HT-29 (cell line): ENCODE data around the gene SH2D7. TPM values are rescaled to one million over a fixed set of nuclear protein-coding genes. Genes with fewer than 3 reads are reported as not detected.
A peak's percentile ranks its signal among the peaks of the same experiment; 100 is the strongest.

Experiments
- DNase-seq: peaks from one replicate; pipeline ENCODE4 v3.0.0-alpha.2; 2015; ENCODE audit warnings: low spot score
- total RNA-seq: library from RNA; depleted of rRNA; stranded (reverse); fragments of >200 nt; shearing (Covaris generic); gene quantifications from 2 replicates; pipeline ENCODE4 v1.2.3, GENCODE V29; 2014

Gene SH2D7
- total RNA-seq, 1 experiment from 2014 or later, result 0.05 TPM

DNA sequence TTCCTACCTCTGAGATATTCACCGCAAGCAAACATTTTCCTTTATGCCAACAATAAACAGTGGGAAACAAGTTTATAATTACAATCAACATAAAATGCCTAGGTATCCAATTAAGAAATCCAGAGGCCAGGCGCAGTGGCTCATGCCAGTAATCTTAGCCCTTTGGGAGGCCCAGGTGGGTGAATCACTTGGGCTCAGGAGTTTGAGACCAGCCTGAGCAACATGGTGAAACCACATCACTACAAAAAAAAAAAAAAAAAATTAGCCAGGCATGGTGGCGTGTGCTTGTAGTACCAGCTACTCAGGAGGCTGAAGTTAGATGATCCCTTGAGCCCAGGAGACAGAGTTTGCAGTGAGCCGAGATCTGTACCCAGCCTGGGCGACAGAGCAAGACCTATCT, 32.1 kb upstream of the SH2D7 start:
- DNase-seq, result no peak

DNA sequence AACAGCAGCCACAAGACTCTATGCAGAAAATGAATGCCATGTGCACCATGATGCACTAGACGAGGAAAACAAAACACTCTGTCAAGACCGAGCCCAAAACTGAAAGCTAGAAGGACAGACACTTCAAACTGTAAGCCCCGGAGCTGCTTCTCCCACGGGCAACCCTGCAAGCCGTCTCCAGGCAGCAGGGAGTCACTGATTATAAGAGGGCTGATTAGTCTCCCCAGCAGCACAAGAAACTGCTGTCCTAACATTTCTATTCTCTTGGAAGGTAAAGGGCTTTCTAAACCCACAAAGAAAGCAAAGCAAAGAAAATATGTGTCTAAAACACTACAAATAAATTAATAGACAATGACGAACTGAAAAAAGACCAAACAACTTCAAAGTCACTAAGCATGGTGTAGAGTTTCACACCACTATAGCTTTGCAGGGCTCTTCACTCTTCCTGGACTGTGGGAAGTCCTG, 30.4 kb upstream of the SH2D7 start:
- no peak for DNase-seq

DNA sequence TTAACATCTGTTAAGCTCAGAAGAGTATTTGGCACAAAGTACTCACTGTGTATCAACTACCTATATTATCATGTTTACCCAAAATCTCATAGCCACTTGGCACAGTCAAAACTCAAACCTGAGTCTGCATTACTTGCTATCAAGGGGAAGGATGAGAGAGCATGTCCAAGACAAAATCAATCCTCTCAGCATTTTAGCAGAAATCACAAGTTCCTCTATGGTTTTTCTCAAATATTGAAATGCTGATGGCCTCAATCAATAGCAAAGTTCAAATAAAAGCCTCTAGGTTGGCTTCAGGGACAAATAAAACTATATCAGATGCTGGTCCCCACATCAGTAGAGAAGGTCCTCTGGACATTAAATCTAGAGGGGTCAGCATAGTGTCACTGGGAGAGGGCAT, 29.1 kb upstream of the SH2D7 start:
- DNase-seq, result no peak

DNA sequence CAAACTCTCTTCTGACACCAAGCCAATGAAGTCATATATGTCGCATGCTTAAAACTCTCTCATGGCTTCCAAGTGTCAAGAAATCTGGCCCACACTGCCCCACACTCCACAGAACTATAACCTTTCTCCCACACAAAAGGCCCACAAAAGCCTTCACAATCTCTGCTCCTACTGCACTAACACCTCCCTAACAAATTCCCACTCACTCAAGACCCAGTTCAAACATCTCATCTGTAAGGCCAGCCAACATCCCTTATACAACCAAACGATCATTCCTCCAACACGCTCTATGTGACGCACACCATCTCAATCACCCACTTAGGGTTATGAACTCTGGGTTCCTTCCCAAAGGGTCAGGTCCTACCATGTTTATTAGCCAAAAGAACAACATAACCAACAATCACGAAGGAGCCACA, 28.4 kb upstream of the SH2D7 start:
- no peak for DNase-seq

DNA sequence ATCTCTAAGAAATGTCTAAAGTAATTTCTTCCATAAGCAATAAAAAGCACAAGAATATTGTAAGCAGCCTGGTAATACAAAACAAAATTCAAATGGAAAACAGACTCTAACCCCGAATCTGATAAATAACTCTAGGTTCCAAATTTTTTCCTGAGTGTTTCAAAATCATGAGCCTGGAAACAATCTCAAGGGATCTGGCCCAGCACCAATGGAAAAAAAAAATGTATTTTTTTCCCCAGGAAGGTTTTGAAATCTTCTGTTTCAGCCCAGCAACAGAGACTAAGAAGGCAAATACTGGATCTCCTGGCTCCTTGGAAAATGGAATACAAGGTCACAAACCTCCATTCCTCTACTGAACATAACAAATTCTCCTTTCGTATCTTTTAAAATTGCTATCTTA, 27.8 kb upstream of the SH2D7 start:
- no peak for DNase-seq

DNA sequence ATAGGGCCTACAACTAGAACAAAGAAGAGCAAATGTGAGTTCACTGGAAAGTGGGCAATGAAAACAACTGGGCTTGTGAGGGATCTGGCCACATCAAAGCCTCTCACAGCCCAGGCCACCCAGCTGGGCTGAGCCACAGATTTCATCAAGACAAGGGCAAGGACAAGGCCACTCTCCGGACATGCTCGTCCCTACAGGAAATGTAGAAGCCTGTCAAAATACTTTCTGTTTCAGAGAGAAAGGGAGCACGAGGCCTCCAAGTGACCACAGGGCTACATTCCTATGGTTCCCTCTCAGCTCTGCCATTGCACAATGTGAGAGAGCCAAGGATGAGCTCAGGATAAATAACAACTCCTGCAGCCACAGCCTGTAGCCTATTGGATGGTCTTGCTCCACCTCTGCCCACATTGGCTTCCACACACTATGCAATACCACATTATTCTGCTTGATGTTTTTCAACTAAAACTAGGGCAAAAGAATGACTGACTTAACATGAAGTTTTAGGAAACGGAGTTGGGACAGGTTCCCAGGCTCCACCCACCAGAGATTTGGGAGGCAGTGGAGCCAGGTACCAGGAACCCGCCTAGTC, 27.0 kb upstream of the SH2D7 start:
- peak; percentile 83 for DNase-seq

DNA sequence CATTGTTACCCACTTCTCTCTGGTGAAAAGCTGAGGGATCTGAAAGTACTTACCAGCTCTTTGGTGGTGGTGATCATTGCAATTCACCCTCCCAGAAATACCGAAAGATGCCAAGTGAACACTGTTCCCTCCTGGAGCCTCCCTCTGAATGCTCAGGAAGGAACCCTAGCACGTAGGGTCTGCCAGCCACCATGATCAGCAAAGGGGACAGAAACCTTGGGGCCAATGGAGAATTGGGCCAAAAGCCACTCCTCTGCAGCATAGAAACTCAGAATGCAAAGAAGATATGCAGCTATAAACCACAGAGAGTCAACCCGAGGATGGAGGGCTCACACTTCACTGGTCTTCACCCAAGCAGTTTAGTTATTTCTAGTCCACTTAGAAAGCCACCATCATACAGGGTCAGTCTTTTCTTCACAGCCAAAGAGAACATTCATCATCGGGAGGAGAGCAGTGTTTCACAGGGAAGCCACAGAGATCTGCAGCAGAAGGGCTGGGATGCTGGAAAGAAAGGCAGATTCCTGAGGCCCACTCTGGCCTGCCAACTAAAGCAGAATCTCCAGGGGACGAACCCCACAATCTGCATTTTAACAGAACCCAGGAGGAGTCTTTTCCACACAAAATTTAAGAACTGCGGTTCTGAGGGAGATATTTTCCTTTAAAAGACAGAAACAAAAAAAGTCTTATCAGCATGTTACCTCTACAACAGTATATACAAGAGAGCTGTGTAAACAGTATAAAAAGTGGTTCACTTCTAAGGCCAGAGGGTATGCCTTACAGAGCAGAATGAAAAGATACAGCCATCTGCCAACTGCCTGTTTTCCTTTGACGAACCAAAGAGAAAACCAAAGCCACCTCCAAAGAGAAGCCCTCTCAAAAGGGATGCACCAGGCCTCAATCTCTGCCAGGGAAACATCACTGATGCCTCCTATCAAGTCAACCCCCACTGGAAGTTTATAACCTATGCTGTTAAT, 26.1 kb upstream of the SH2D7 start:
- no peak for DNase-seq

DNA sequence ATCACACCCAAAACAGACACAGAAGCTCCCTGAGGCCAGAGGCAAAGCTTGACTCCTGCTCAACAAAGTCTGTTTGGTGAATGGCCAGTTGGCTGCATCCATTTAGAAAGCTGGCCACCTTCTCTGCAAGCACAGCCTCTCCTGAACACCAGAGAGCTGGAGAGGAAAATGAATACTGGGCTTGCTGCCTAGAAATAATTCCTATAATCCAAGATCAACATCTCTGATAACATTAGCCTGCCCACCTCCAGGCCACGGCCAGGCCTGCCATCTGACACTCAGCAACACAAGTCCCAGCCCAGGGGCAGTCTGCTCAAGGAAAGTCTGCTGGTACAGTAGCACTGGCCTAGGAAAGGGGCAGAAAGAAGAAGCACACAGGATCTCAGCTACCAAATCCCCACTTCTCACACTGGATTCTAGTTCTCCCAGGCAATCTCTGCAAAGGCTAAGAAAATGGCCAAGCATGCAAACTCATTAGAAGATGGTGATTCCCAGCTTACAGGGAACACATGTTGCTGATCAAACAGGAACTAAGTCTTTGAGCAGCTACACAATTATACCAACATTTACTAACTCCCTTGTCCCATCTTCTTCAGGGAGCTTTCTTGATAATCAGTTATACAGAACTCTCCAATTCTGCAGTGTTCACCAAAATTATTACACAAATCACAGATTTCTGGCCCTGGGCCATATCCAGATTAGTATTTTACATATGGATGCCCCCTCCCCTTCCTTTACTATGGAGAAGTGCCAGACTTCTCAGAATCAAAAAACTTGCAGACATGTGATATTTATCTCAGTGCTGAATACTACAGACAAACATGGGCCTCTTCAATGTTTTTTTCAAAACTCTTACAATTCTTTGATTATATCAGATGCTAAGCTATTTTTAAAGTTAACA, 24.8 kb upstream of the SH2D7 start:
- DNase-seq, result peak; percentile 49

DNA sequence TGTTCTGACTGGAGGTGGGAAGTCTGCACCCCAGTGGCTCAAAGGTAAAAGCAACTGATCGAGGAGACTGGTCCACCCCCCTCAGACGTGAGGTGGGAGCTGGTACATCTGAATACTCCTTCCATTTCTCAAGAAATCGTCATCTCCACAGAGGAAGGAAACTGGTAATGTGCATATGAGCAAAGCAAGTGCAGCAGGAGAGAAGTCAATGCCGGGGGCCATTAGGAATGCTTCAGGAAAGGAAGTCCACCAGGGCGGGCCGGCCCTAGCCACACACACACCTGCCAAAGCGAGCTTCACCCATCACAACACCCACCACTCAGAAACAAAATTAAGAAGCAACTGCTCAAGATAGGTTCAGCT, 23.3 kb upstream of the SH2D7 start:
- DNase-seq, result no peak

DNA sequence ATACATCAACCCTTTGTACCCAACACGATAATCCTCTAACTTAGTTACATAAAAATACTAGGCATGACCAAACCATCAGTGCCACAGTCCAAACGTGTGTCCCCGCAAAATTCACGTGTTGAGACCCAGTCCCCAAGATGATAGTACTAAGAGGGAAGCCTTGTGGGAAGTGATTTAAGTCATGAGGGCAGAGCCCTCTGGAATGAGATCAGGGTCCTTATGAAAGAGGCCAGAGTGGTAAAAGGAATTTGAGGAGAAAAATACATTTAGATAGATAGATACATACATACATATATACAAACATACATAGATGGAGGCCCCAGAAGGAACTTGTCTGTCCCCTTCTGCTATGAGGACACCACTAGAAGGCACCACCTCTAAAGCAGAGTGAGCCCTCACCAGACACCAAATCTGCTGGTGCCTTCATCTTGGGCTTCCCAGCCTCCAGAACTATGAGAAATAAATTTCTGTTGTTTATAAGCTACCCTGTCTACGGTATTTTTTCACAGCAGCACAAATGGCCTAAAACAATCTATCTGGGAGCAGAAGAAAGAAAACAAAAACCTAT, 22.8 kb upstream of the SH2D7 start:
- DNase-seq, result no peak

DNA sequence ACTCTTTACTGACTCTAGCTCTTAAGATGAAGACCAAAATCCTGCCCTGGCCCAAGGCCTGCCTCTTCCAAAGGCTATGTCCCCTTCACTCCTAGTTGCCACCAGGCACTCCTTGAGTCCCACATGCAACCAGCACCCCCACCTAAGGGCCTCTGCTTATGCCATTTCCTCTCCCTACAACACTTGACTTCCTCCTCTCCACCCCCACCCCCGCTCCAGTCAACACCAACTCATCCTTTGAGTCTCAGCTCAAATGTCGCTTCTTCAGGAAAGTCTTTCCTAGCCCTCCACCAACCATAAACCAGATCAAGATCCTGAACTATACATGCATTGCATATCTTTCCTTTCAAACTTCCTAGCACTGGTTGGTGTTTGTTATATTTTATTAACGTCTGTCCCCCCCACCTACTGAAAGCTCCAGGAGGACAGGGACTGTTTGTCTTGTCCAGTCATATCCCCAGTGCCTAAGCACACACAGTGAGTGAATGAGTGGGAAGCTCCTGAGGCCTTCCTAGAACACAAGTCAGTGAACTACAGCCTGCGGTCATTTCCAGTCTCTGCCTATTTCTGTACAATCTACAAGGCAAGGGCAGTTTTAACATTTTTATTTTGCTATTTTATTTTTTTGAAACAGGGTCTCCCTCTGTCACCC, 22.2 kb upstream of the SH2D7 start:
- DNase-seq, result no peak

DNA sequence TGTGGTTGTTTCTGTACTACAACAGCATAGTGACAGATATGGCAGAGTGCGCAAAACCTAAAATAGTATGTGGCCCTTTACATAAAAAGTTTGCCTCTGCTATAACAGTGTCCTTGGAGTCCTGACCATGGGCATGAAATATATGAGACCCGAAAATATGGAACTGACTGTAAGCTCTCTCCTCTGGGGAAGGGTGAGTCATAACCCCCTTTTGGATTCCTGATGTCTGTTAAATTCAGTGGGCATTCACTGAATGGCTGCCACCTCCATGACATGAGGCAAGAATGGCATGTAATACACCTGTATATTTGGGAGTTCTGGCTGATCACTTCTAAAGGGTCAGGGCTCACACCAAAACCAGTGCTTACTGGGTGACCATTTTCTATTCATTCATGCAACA, 21.0 kb upstream of the SH2D7 start:
- DNase-seq, result no peak

DNA sequence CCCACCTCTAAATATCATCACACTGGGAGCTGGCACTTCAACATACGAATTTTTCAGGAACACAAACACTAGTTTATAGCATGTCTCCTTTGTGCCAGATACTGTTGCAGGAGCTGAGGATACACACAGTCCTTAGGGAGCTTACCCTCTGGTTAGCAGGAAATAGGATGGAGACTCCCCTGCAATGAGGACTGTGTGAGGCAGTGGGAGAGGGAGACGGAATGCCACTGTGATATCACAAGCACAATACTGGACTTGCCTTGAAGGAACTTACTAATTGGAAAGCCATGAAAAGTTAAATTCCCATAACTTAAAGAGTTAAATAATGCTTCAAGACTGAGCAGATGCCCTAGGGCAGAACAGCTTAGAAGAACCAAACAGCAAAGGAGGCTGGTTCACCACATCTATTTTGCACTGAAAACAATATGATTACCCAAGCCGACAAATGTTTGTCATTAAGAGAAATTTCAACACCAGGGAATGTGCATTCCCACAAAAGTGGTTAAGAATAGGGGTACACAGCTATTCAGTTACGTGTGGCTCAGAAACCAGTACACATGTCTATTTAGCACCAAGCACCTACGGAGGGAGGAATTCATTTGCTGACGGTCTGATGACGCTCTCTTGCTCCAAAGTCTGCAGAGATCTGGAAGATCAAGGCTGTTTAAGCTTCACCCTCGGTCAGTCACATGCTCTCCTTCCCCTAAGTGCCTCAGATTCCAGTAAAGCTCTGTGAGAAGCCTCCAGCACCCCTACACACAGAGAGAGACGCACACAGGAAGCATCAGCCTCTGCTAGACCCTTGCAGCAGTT, 20.1 kb upstream of the SH2D7 start:
- no peak for DNase-seq

DNA sequence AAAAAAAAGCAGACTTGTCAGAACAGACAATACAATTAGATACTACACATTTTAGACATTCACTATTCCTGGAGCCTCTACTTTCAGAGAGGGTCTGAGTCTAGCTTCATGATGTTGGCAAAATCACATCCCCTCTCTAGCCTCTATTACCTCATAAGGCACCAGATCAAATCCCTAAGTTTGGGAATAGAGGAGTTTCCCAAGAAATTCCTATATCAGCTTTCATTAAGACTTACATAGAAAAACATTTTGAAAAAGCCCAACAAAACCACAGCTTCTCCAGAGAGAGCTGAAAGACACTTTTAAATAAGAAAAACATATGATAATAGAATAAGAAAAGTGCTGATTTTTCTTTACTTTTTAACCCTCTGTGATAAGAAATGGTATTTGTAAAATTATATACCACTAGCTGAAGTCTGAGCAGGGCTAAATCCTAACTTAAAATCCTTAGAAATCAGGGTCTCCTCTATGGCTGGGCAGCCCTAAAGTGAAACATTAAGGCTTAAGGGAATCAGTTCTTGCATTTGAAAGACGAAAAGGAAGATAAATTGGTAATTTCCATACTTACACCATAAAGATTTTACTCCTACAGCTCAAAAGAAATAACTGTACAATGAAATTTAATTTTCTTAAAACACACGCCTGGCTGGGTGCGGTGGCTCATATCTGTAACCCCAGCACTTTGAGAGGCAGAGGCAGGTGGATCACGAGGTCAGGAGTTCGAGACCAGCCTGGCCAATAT, 19.1 kb upstream of the SH2D7 start:
- no peak for DNase-seq

DNA sequence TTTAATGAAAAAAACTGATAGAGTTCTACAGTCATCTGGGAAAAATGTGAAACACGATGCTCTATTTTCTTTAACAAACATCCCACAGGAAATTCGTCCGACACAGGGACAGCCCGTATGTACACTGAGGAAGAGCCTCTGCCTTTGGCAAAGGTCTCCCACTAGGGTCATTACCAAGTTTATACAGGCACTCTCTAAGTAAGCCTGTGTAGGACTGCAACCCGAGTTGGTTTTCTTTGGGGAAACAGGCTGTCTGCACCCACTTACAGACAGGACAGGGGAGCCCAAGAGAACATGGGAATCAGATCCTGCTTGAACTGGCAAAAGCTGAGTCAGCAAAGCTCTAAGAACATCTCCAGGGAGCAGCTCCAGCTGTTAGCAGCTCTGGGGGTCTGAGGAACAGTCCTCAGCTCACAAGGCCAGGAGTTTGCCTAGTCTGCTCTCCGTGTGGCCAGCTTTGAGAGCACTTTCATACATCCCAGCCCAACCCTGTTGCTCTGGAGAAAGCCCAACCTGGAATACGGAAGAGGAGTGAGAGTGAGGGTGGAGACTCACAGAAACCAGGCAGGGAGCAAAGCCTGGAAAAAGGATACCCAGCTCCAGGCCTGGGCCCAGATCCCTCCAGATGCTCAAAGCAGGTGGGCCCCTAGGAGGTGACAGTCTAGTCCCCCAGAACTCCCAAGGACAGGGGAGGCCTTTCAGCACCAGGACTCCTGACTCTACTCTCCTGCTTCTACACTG, 16.7 kb upstream of the SH2D7 start:
- peak; percentile 82 for DNase-seq

DNA sequence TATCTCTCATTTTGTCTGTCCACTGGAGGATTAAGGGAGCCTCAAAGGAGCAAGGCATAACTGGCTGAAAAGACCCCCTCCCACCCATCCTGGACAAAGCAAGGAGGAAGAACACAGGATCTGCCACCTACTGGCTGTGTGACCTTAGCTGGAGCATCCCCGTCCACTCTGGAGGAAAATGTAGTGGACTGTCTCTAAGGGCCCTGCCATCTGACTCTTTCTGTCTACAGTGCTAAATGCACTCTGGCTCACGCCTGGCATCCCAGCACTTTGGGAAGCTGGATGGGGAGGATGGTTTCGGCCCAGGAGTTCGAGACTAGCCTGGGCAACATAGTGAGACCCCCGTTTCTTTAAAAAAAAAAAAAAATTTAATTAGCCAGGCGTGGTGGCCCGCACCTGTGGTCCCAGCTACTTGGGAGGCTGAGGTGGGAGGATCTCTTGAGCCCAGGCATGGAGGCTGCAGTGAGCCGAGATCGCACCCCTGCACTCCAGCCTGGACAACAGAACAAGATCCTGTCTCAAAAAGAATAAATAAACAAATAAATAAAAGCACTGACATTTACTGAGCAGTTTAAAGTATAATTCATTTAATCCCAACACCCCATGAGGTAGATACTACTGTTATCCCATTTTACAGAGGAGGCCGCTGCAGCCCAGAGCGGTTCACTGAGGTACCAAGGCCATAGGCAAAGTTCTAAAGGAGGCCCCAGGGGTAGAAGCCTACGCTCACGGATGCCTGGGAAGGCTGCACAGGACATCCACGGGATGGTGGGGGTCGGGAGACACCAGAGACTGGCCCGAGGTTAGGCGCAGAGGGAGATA, 15.9 kb upstream of the SH2D7 start:
- no peak for DNase-seq

DNA sequence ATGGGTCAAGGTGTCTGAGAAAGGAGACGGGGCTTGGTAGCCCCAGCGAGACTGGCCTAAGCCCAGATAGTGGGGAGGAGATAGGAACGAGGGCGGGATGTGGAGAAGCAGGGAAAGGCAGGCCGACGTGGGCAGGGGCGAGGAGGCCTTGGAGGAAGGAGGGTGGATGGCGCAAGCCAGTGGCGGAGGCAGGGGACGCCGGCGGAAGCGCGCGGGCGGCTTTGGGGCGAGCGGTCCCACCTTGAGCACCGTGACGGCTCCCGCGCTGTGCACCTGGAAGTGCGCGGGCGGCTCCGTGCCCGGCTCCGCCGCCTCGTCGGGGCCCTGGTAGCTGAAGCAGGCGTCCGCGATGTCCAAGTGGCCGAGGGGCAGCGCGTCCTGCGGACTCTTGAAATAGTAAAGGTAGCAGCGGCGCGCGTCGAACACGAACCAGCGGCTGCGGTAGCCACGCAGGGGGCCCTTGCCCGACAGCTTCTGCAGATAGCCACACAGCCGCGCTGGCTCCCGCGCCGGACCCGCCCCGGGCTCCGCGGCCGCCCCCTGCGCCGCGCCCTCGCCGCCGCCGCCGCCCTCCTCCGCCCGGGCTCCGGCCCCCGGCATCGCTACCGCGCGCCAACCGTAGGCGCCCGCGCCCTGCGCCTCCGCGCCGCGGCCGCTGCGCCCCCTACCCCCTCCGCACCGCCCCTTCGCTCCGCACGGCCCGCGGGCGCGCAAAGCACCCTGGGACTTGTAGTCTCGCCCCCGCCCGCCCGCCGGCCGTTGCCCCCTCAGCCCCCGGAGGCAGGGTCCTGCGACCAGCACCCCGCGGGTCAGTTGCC, 15.1 kb upstream of the SH2D7 start, which contains the start of gene TBC1D2B:
Gene TBC1D2B, minus strand, starts transcription at position 659 of the 818 bp plus-strand sequence. Its CDS starts 59 bp downstream, at position 600.
- peak; percentile 71 for DNase-seq
